Astrocyte (in vitro differentiated cells and primary cell): ENCODE results near the gene EPHB1. TPM values are rescaled to one million over a fixed set of nuclear protein-coding genes. Genes with fewer than 3 reads are reported as not detected.

ENCODE experiments used
- DNase-seq: peaks from one replicate; pipeline ENCODE4 v3.0.0-alpha.2; 2010; ENCODE audit warnings: low read depth
- FAIRE-seq: peaks from 2 replicates; lab custom pipeline; 2011; peaks lifted over from hg19 to GRCh38; lab: Jason Lieb, UNC
- H2AFZ ChIP-seq: 2 replicates; pipeline ENCODE4 v1.6.0; 2012; ENCODE audit warnings: low read depth, low read length, inconsistent platforms
- H3K27ac ChIP-seq: 2 replicates; pipeline ENCODE4 v1.5.1; 2011; ENCODE audit warnings: low read depth, low read length, inconsistent platforms
- H3K27me3 ChIP-seq: 2 replicates; pipeline ENCODE4 v1.6.0; 2011; ENCODE audit warnings: low read length, inconsistent platforms; ENCODE audit not compliant: insufficient read depth
- H3K36me3 ChIP-seq: 2 replicates; pipeline ENCODE4 v1.5.1; 2011; ENCODE audit warnings: low read length, inconsistent platforms; ENCODE audit not compliant: insufficient read depth
- H3K4me1 ChIP-seq: 2 replicates; pipeline ENCODE4 v1.5.1; 2011; ENCODE audit warnings: low read length, inconsistent platforms; ENCODE audit not compliant: insufficient read depth
- H3K4me2 ChIP-seq: 2 replicates; pipeline ENCODE4 v1.6.0; 2012; ENCODE audit warnings: low read length, inconsistent platforms
- H3K4me3 ChIP-seq: 2 replicates; pipeline ENCODE4 v1.5.1; 2011; ENCODE audit warnings: low read depth, mild to moderate bottlenecking, low read length, inconsistent platforms; ENCODE audit not compliant: insufficient read depth
- H3K79me2 ChIP-seq: 2 replicates; pipeline ENCODE4 v1.6.0; 2012; ENCODE audit warnings: mild to moderate bottlenecking, low read length, inconsistent platforms; ENCODE audit not compliant: insufficient read depth
- H3K9ac ChIP-seq: 2 replicates; pipeline ENCODE4 v1.6.0; 2012; ENCODE audit warnings: mild to moderate bottlenecking, low read length, inconsistent platforms
- H3K9me3 ChIP-seq: 2 replicates; pipeline ENCODE4 v1.5.1; 2012; ENCODE audit warnings: low read depth, mild to moderate bottlenecking, low read length, inconsistent platforms; ENCODE audit not compliant: insufficient read depth
- H4K20me1 ChIP-seq: 2 replicates; pipeline ENCODE4 v1.6.0; 2012; ENCODE audit warnings: low read length, inconsistent platforms; ENCODE audit not compliant: insufficient read depth
- H3K27ac Mint-ChIP-seq: one replicate; pipeline ENCODE4 v1.8.0; 2021; ENCODE audit warnings: mild to moderate bottlenecking, mixed read lengths; ENCODE audit not compliant: unreplicated experiment
- H3K27me3 Mint-ChIP-seq: one replicate; pipeline ENCODE4 v1.8.0; 2021; ENCODE audit warnings: low read depth, mixed read lengths; ENCODE audit not compliant: unreplicated experiment
- H3K36me3 Mint-ChIP-seq: one replicate; pipeline ENCODE4 v1.8.0; 2021; ENCODE audit warnings: low read depth, mixed read lengths; ENCODE audit not compliant: unreplicated experiment
- H3K4me1 Mint-ChIP-seq: one replicate; pipeline ENCODE4 v1.8.0; 2021; ENCODE audit warnings: low read depth, mixed read lengths; ENCODE audit not compliant: unreplicated experiment
- H3K4me3 Mint-ChIP-seq: one replicate; pipeline ENCODE4 v1.8.0; 2021; ENCODE audit warnings: mild to moderate bottlenecking, moderate library complexity, mixed read lengths; ENCODE audit not compliant: unreplicated experiment
- H3K9me3 Mint-ChIP-seq: one replicate; pipeline ENCODE4 v1.8.0; 2021; ENCODE audit warnings: mild to moderate bottlenecking, mixed read lengths; ENCODE audit not compliant: unreplicated experiment
- EZH2 ChIP-seq: IDR thresholded peaks from 2 replicates; pipeline ENCODE4 v1.6.1; 2012; ENCODE audit warnings: mild to moderate bottlenecking, low read length, inconsistent platforms; ENCODE audit not compliant: insufficient read depth
- total RNA-seq: library from RNA; stranded (reverse); gene quantifications from 2 replicates; pipeline ENCODE4 v1.2.1, GENCODE V29; 2021
- TF ChIP-seq, protein P1 (sequence below): IDR thresholded peaks from 2 replicates; pipeline ENCODE4 v1.5.1; 2011; ENCODE audit warnings: low read depth, mild to moderate bottlenecking, inconsistent platforms, low read length, moderate library complexity; ENCODE audit not compliant: insufficient read depth

The EPHB1 gene
- total RNA-seq, 1 donor from 2014 or later: 4.1 TPM

DNA sequence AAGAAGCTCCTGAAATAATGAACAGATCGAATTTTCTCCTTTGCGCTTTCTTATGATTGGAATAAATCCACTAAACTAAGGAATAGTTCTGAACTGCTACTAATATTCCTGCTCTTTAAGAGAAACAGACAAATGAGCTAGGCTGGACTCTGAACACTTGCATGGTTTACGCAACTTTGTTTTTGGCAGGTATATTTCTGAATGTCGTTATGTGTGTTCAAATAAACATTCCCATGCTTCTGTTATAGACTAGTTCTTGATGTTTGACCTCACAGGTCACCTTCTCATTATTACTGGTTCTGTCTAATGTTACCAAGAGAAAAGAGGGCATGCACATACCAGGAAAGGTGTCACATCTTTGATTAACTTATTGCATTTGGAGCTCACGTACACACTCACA lies 418.2 kb downstream of the EPHB1 start:
- Mint-ChIP-seq H3K27me3 (peaks cover 4% of the 10 kb centered on the region), H3K4me3 (no peak overlapping the region), H3K36me3 (no peaks in the 10 kb centered on the region), H3K27ac (no peak overlapping the region), H3K4me1 (no peaks in the 10 kb centered on the region), H3K9me3 (no peaks in the 10 kb centered on the region)
- no peaks in the 10 kb centered on the region for H3K79me2 ChIP-seq
- TF ChIP-seq, protein P1, sequence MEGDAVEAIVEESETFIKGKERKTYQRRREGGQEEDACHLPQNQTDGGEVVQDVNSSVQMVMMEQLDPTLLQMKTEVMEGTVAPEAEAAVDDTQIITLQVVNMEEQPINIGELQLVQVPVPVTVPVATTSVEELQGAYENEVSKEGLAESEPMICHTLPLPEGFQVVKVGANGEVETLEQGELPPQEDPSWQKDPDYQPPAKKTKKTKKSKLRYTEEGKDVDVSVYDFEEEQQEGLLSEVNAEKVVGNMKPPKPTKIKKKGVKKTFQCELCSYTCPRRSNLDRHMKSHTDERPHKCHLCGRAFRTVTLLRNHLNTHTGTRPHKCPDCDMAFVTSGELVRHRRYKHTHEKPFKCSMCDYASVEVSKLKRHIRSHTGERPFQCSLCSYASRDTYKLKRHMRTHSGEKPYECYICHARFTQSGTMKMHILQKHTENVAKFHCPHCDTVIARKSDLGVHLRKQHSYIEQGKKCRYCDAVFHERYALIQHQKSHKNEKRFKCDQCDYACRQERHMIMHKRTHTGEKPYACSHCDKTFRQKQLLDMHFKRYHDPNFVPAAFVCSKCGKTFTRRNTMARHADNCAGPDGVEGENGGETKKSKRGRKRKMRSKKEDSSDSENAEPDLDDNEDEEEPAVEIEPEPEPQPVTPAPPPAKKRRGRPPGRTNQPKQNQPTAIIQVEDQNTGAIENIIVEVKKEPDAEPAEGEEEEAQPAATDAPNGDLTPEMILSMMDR: no peak
- TF ChIP-seq EZH2: no peak
- no peak overlapping the region for H3K9ac ChIP-seq
- FAIRE-seq: no peak
- H3K4me1 ChIP-seq: no peaks in the 10 kb centered on the region
- H4K20me1 ChIP-seq: no peaks in the 10 kb centered on the region
- H3K4me3 ChIP-seq: no peak overlapping the region
- no peak overlapping the region for H2AFZ ChIP-seq
- no peak overlapping the region for H3K4me2 ChIP-seq
- no peaks in the 10 kb centered on the region for H3K36me3 ChIP-seq
- H3K27ac ChIP-seq: no peak overlapping the region
- H3K9me3 ChIP-seq: no peaks in the 10 kb centered on the region
- no peaks in the 10 kb centered on the region for H3K27me3 ChIP-seq
- DNase-seq: no peak

DNA sequence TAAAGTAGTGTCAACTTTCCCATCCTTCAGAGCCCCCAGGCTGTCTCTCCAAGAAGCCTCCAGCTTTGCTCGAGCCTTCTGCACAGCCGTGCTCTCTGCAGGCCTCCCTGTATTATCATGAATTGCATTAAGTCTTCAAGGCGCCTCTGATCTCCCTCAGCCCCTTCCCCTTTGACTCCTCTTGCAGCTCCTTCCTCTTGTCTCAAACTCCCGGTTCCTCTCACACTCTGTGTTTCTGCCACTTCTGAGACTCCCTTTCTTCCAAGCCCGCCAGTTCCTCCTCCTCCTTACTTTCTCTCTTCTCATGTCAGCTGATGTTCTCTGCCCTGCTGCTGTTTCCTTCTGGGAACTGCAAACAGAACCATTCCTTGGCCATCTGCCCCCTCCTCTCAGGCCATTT lies 418.8 kb downstream of the EPHB1 start:
- Mint-ChIP-seq H3K4me3 (no peak overlapping the region), H3K9me3 (no peaks in the 10 kb centered on the region), H3K36me3 (no peaks in the 10 kb centered on the region), H3K4me1 (no peaks in the 10 kb centered on the region), H3K27me3 (peaks cover 4% of the 10 kb centered on the region), H3K27ac (no peak overlapping the region)
- no peak for DNase-seq
- Histone ChIP-seq H3K4me1 (no peaks in the 10 kb centered on the region), H3K9ac (no peak overlapping the region), H3K79me2 (no peaks in the 10 kb centered on the region), H3K36me3 (no peaks in the 10 kb centered on the region), H2AFZ (no peak overlapping the region), H3K9me3 (no peaks in the 10 kb centered on the region), H4K20me1 (no peaks in the 10 kb centered on the region), H3K27me3 (no peaks in the 10 kb centered on the region), H3K4me3 (no peak overlapping the region), H3K4me2 (no peak overlapping the region), H3K27ac (no peak overlapping the region)
- no peak for TF ChIP-seq EZH2
- TF ChIP-seq, protein P1: no peak
- no peak for FAIRE-seq

DNA sequence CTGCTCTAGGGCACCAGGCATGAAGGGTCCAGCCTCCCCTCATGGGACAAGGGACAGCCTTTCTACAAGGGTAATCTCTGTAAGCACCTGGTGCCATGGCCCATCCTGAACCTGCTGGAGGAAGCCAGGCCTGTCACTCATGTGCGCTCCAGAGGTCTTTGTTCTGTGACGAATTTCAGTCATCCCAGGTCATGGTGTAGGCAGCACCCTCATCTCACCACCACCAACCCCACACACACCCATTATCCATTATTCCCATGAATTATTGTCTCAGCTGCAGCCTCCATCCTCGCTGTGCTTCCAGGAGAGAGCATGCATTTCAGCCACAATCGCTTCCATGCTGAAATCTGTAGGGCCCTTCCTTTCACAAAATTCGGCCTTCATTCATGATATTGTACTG lies 419.3 kb downstream of the EPHB1 start:
- FAIRE-seq: no peak
- H3K4me1 ChIP-seq: no peaks in the 10 kb centered on the region
- Mint-ChIP-seq H3K4me1 (no peaks in the 10 kb centered on the region), H3K27me3 (peaks cover 5% of the 10 kb centered on the region), H3K27ac (no peak overlapping the region), H3K4me3 (no peak overlapping the region), H3K36me3 (no peaks in the 10 kb centered on the region), H3K9me3 (no peaks in the 10 kb centered on the region)
- H3K9me3 ChIP-seq: no peaks in the 10 kb centered on the region
- no peaks in the 10 kb centered on the region for H3K79me2 ChIP-seq
- no peak overlapping the region for H3K4me2 ChIP-seq
- H3K9ac ChIP-seq: no peak overlapping the region
- TF ChIP-seq, protein P1: no peak
- no peak for TF ChIP-seq EZH2
- no peak overlapping the region for H2AFZ ChIP-seq
- H4K20me1 ChIP-seq: no peaks in the 10 kb centered on the region
- no peaks in the 10 kb centered on the region for H3K27me3 ChIP-seq
- no peaks in the 10 kb centered on the region for H3K36me3 ChIP-seq
- DNase-seq: no peak
- H3K4me3 ChIP-seq: no peak overlapping the region
- H3K27ac ChIP-seq: no peak overlapping the region
